A673 (cell line): ENCODE results near the gene PCSK6.

Experiments used
- EZH2 ChIP-seq: fragments of 200-600 bp; sonication (generic); IDR thresholded peaks from 2 replicates; pipeline ENCODE4 v1.6.1; 2017; ENCODE audit warnings: borderline replicate concordance, low read depth, mild to moderate bottlenecking, mixed read lengths, antibody characterized with exemption, low read length; ENCODE audit not compliant: poor library complexity, severe bottlenecking
- TF ChIP-seq, protein P1 (sequence below): fragments of 300-800, 200-600 bp; sonication (generic); conservative IDR thresholded peaks from 2 replicates; pipeline ENCODE4 v1.5.1; 2017; ENCODE audit warnings: low read depth, mild to moderate bottlenecking, antibody characterized with exemption, low read length, moderate library complexity, mixed read lengths

DNA sequence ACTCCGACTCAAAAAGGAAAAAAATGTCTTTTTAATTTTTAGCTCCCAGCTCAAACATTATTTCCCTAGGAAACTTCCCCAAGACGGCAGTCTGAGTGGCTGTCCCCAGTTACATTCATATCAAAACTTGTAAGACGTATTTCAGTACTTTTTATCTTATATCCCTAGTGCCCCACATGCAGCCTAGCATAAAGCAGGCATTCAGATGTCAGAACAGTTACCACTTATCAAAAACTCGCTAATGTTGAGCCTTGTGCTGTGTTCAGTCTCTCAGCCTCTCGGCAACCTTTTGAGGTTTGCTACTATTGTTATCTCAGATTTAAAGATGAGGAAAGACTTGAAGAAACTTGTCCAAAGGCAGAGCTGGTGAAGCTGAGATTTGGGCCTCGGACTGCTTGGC, 205.6 kb downstream of the PCSK6 start:
- TF ChIP-seq, protein P1, sequence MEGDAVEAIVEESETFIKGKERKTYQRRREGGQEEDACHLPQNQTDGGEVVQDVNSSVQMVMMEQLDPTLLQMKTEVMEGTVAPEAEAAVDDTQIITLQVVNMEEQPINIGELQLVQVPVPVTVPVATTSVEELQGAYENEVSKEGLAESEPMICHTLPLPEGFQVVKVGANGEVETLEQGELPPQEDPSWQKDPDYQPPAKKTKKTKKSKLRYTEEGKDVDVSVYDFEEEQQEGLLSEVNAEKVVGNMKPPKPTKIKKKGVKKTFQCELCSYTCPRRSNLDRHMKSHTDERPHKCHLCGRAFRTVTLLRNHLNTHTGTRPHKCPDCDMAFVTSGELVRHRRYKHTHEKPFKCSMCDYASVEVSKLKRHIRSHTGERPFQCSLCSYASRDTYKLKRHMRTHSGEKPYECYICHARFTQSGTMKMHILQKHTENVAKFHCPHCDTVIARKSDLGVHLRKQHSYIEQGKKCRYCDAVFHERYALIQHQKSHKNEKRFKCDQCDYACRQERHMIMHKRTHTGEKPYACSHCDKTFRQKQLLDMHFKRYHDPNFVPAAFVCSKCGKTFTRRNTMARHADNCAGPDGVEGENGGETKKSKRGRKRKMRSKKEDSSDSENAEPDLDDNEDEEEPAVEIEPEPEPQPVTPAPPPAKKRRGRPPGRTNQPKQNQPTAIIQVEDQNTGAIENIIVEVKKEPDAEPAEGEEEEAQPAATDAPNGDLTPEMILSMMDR = no peak
- TF ChIP-seq EZH2 = no peak
